ENCODE measurements around the gene RAPSN.

RAPSN gene

DNA sequence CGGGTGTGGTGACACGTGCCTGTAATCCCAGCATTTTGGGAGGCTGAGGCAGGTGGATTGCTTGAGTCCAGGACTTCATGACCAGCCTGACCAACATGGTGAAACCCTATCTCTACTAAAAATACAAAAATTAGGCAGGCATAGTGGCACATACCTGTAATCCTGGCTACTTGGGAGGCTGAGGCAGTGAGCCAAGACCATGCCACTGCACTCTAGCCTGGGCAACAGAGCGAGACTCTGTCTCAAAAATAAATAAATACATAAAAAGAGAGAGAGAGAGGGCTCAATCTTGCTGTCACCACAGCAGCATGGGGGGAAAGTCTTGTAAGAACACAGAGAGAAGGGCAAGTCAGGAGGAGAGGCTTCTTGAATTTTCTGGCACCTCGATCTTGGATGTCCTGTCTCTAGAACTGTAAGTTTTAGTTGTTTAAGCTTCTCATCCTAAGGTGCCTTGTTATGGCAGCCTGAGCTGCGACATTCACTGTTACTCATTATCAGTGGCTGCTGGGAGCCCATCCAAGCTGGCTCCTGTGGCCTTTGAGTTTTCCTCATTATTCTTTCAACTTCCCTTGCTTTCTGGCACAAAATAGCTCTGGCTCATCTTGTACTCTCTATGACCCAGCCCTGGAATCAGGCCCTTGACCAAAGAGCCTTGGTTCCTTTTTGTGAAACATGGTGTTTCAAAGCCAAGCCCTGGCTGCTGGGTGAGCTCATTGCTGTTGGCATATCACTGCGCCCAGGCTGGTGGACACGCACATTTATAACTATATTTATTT, 14.7 kb downstream of the RAPSN start:
- no peak for DNase-seq (ENCODE audit: low spot score)

DNA sequence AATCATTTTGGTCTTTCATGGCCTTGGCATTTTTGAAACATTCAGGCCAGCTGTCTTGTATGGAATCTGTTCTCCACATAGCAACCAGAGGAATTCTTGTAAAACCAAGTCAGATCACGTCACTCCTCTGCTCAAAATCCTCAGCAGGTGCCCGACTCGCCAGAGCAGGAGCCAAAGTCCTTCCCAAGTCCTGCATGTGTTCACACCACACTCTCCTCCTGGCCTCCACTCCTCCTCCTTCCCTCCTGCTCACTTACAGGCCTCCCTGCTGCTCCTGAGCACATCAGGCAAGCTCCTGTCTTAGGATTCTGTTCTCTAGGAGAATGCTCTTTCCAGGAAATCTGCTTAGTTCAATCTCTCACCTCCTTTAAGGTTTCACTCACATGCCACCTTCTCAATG, 15.8 kb downstream of the RAPSN start:
- DNase-seq (ENCODE audit: low spot score) = no peak

DNA sequence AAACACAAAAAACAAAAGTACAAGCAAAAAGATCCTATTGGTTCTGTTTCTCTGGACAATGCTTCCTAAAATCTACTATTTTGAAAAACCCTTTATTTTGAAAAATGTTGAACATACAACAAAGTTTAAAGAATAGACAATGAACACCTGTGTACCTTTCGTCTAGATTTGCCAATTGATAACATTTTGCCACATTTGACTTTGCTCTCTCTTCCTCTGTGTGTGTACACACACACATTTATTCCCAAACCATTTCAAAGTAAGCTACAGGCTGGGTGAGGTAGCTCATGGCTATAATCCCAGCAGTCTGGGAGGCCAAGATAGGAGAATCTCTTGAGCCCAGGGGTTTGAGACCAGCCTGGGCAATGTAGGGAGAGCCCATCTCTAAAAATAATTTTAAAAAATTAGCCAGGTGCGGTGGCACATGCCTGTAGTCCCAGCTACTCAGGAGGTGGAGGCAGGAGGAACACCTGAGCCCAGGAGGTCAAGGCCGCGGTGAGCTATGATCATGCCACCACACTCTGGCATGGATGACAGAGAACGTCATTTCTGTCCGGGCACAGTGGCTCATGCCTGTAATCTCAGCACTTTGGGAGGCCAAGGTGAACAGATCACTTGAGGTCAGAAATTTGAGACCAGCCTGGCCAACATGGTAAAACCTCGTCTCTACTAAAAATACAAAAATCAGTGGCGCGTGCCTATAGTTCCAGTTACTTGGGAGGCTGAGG, 17.4 kb downstream of the RAPSN start:
- DNase-seq (ENCODE audit: low spot score) = no peak

GRCh38 chr11:47430524-47430923, 18.4 kb downstream of the RAPSN start:
- DNase-seq (ENCODE audit: low spot score) = no peak

DNA sequence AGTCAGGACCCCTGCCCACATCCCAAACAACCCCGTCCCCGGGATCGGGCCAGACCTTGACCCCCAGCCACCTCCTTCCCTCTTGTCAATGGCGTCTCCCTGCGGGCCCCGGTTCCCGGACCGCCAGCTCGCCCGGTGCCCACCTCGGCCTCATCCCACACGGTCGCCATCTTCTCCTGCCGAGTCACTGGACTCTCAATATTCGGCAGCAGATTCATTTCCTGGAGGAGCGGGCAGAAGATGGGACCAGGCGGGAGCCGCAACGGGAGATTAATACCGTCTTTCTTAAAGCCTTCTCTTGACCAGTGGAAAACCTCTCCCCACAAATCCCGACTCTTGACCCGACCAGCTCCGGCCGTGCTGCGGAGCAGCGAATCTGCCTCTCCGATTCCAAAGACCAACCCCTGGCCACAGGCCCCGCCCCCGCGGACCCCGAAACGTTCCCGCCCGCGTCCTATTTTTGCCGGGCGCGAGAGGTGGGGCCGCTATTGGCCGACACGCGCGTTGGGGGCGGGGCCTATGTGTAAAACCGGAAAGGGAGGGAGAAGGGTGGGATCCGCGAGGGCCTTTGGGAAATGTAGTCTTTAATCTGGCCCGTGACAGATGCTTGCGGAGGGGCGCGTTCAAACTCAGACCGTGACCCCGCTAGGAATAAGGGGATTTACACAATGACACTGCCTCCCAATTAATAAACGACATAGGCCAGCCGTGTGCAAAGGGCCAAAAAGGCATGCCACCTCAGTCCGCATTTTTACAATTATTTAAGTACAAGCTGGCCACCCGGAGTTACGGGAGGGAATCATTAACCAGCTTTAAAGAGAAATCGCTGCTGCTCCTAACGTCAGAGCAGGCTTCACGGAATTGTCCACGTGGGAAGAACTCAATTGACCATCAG, 22.6 kb downstream of the RAPSN start, which contains the start of gene PSMC3:
TSS of gene PSMC3 (minus strand) at position 378 of the 895 bp plus-strand sequence. CDS start at position 218, 160 bp downstream.
- DNase-seq (ENCODE audit: low spot score) = peak; percentile 98

- DNase-seq (ENCODE audit: low spot score) = no peak
Measured at GRCh38 chr11:47425611-47426010, 23.3 kb downstream of the RAPSN start.

GRCh38 chr11:47418454-47419259, 30.3 kb downstream of the RAPSN start:
- DNase-seq (ENCODE audit: low spot score) = no peak

- no peak for DNase-seq (ENCODE audit: low spot score)
Measured at GRCh38 chr11:47417712-47418111, 31.2 kb downstream of the RAPSN start.

DNA sequence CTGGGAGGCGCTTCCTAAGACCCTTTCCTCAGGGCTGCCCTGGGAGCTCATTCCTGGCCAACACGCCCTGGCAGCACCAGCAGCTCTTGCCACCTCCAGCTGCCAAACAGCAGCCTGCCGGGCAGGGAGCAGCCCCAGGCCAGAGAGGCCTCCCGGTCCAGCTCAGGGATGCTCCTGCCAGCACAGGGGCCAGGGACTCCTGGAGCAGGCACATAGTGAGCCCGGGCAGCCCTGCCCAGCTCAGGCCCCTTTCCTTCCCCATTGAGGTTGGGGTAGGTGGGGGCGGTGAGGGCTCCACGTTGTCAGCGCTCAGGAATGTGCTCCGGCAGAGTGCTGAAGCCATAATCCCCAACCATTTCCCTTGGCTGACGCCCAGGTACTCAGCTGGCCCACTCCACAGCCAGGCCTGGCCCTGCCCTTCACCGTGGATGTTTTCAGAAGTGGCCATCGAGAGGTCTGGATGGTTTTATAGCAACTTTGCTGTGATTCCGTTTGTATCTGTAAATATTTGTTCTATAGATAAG, 32.9 kb downstream of the RAPSN start:
- DNase-seq (ENCODE audit: low spot score) = peak; percentile 65

- no peak for DNase-seq (ENCODE audit: low spot score)
Measured at GRCh38 chr11:47415091-47415854, 33.7 kb downstream of the RAPSN start.

GRCh38 chr11:47414685-47415070, 34.3 kb downstream of the RAPSN start:
- DNase-seq (ENCODE audit: low spot score) = no peak

GRCh38 chr11:47413908-47414684, 34.8 kb downstream of the RAPSN start:
- DNase-seq (ENCODE audit: low spot score) = no peak

- no peak for DNase-seq (ENCODE audit: low spot score)
Measured at GRCh38 chr11:47413351-47413750, 35.6 kb downstream of the RAPSN start.

- DNase-seq (ENCODE audit: low spot score) = peak; percentile 82
Measured at GRCh38 chr11:47411884-47412746, 36.8 kb downstream of the RAPSN start.

GRCh38 chr11:47410370-47411264, 38.3 kb downstream of the RAPSN start:
- DNase-seq (ENCODE audit: low spot score) = no peak

- DNase-seq (ENCODE audit: low spot score) = no peak
Measured at GRCh38 chr11:47409440-47410369, 39.2 kb downstream of the RAPSN start.
